Measurements from ENCODE around the gene TACR2. TPM values are rescaled to one million over a fixed set of nuclear protein-coding genes. Genes with fewer than 3 reads are reported as not detected.

TACR2 gene
- total RNA-seq, 1 experiment from 2014 or later = 0.57 TPM

- no peaks in the 10 kb centered on the region for H3K27me3 ChIP-seq (replicated peaks; ENCODE audit: control insufficient read depth, insufficient read depth, low read length)
- no peak overlapping the region for H3K4me3 ChIP-seq (ENCODE audit: low read depth, low read length)
- no peaks in the 10 kb centered on the region for H3K36me3 ChIP-seq (ENCODE audit: control insufficient read depth, insufficient read depth, low read length)
- intact Hi-C loops (cut with micrococcal nuclease; ENCODE audit: unreplicated experiment) = loop anchor here (1.0 to 2.0 kb wide), 3 partner anchors 8 to 221 kb away; partner anchors contain the start of gene FAM241B
- peaks cover 17% of the 10 kb centered on the region for H3K36me3 Mint-ChIP-seq (ENCODE audit: insufficient read depth, unreplicated experiment)
- no peak overlapping the region for H3K4me3 Mint-ChIP-seq (ENCODE audit: unreplicated experiment)
- H3K9me3 Mint-ChIP-seq (ENCODE audit: unreplicated experiment) = no peaks in the 10 kb centered on the region
- no TSS peak for BruUV-seq (replicated peaks)
- H3K4me1 ChIP-seq = peaks cover 13% of the 10 kb centered on the region
- H3K4me1 Mint-ChIP-seq (ENCODE audit: low read depth, unreplicated experiment) = peaks cover 15% of the 10 kb centered on the region
- no peak overlapping the region for H3K27ac Mint-ChIP-seq (ENCODE audit: unreplicated experiment)
- no peak for DNase-seq
- CTCF ChIA-PET = no interaction called here
- no peaks in the 10 kb centered on the region for H3K27me3 Mint-ChIP-seq (ENCODE audit: insufficient read depth, unreplicated experiment)
- no peak for TF ChIP-seq CTCF (IDR thresholded peaks at IDR 0.05; ENCODE audit: insufficient read depth in 1 of 2, low read depth in 1 of 2, low read length in 1 of 2, severe bottlenecking in 1 of 2, unreplicated experiment in 1 of 2)
- POLR2A ChIA-PET = no interaction called here
- no peaks in the 10 kb centered on the region for H3K9me3 ChIP-seq
Measured at GRCh38 chr10:69409968-69410367, 6.8 kb downstream of the TACR2 start.

GRCh38 chr10:69409176-69409495, 7.6 kb downstream of the TACR2 start:
- TF ChIP-seq CTCF (IDR thresholded peaks at IDR 0.05; ENCODE audit: insufficient read depth in 1 of 2, low read depth in 1 of 2, low read length in 1 of 2, severe bottlenecking in 1 of 2, unreplicated experiment in 1 of 2) = no peak
- POLR2A ChIA-PET = interaction anchor here (1.0 to 1.5 kb wide), 4 partner anchors 9 to 42 kb away, joined by 3 to 7 read pairs (median 4); no protein-coding TSS in a partner anchor

GRCh38 chr10:69408318-69409175, 8.2 kb downstream of the TACR2 start:
- H3K36me3 Mint-ChIP-seq (ENCODE audit: insufficient read depth, unreplicated experiment) = peaks cover 17% of the 10 kb centered on the region
- peak overlapping the region; percentile 86 for H3K27ac Mint-ChIP-seq (ENCODE audit: unreplicated experiment)
- Histone ChIP-seq H3K27me3 (replicated peaks; ENCODE audit: control insufficient read depth, insufficient read depth, low read length) (no peaks in the 10 kb centered on the region), H3K36me3 (ENCODE audit: control insufficient read depth, insufficient read depth, low read length) (no peaks in the 10 kb centered on the region), H3K4me1 (peaks cover 13% of the 10 kb centered on the region), H3K4me3 (ENCODE audit: low read depth, low read length) (peak overlapping the region; percentile 52), H3K9me3 (no peaks in the 10 kb centered on the region)
- intact Hi-C loops (cut with micrococcal nuclease; ENCODE audit: unreplicated experiment) = loop anchor here (1.0 to 2.0 kb wide), 6 partner anchors 10 to 231 kb away; partner anchors contain the start of gene FAM241B
- peaks cover 15% of the 10 kb centered on the region for H3K4me1 Mint-ChIP-seq (ENCODE audit: low read depth, unreplicated experiment)
- no peaks in the 10 kb centered on the region for H3K9me3 Mint-ChIP-seq (ENCODE audit: unreplicated experiment)
- H3K27me3 Mint-ChIP-seq (ENCODE audit: insufficient read depth, unreplicated experiment) = no peaks in the 10 kb centered on the region
- TF ChIP-seq CTCF (IDR thresholded peaks at IDR 0.05; ENCODE audit: insufficient read depth in 1 of 2, low read depth in 1 of 2, low read length in 1 of 2, severe bottlenecking in 1 of 2, unreplicated experiment in 1 of 2) = peak; percentile 86 to 92
- H3K4me3 Mint-ChIP-seq (ENCODE audit: unreplicated experiment) = peak overlapping the region; percentile 80
- BruUV-seq (replicated peaks) = TSS peak; percentile 47
- CTCF ChIA-PET = interaction anchor here (0.5 to 3.4 kb wide), 64 partner anchors 10 to 1607 kb away, joined by 3 to 39 read pairs (median 4); partner anchors contain the start of genes HK1, HKDC1, TACR2 and TSPAN15
- DNase-seq = peak; percentile 97 to 99
- POLR2A ChIA-PET = interaction anchor here (0.6 to 1.5 kb wide), 7 partner anchors 10 to 42 kb away, joined by 3 to 15 read pairs (median 4); no protein-coding TSS in a partner anchor

More at GRCh38 chr10:69409176-69409495, 7.6 kb downstream of the TACR2 start:
- no peak for DNase-seq
- intact Hi-C loops (cut with micrococcal nuclease; ENCODE audit: unreplicated experiment) = loop anchor here (1.0 to 2.0 kb wide), 3 partner anchors 9 to 222 kb away; partner anchors contain the start of gene FAM241B
- H3K27ac Mint-ChIP-seq (ENCODE audit: unreplicated experiment) = peak overlapping the region; percentile 86
- H3K27me3 Mint-ChIP-seq (ENCODE audit: insufficient read depth, unreplicated experiment) = no peaks in the 10 kb centered on the region
- no peaks in the 10 kb centered on the region for H3K36me3 ChIP-seq (ENCODE audit: control insufficient read depth, insufficient read depth, low read length)
- H3K27me3 ChIP-seq (replicated peaks; ENCODE audit: control insufficient read depth, insufficient read depth, low read length) = no peaks in the 10 kb centered on the region
- CTCF ChIA-PET = interaction anchor here (1.0 to 3.4 kb wide), 24 partner anchors 11 to 284 kb away, joined by 3 to 39 read pairs (median 6); partner anchors contain the start of gene TSPAN15
- peak overlapping the region; percentile 52 for H3K4me3 ChIP-seq (ENCODE audit: low read depth, low read length)
- H3K4me1 Mint-ChIP-seq (ENCODE audit: low read depth, unreplicated experiment) = peaks cover 15% of the 10 kb centered on the region
- peaks cover 13% of the 10 kb centered on the region for H3K4me1 ChIP-seq
- peak overlapping the region; percentile 80 for H3K4me3 Mint-ChIP-seq (ENCODE audit: unreplicated experiment)
- H3K9me3 ChIP-seq = no peaks in the 10 kb centered on the region
- H3K36me3 Mint-ChIP-seq (ENCODE audit: insufficient read depth, unreplicated experiment) = peaks cover 17% of the 10 kb centered on the region
- no peaks in the 10 kb centered on the region for H3K9me3 Mint-ChIP-seq (ENCODE audit: unreplicated experiment)
- BruUV-seq (replicated peaks) = TSS peak; percentile 96
